Endodermal cell (in vitro differentiated cells): ENCODE results near the gene KCNK4. TPM values are rescaled to one million over a fixed set of nuclear protein-coding genes. Genes with fewer than 3 reads are reported as not detected.
A peak's percentile ranks its signal among the peaks of the same experiment; 100 is the strongest.
"Not testable (repeated sequence)": the region's sequence is repeated elsewhere in the genome, so short reads cannot be mapped to it uniquely, and the experiment has no call there.

ENCODE experiments used
- DNase-seq: peaks from one replicate; pipeline ENCODE4 v3.0.0-alpha.2; 2017
- H3K27ac ChIP-seq: 2 replicates; pipeline ENCODE4 v1.5.1; 2013; ENCODE audit warnings: mild to moderate bottlenecking, low read depth, low read length, moderate library complexity
- H3K27me3 ChIP-seq: 2 replicates; pipeline ENCODE4 v1.6.1; 2013; ENCODE audit warnings: mild to moderate bottlenecking, low read length, moderate library complexity; ENCODE audit not compliant: insufficient read depth, control insufficient read depth, poor library complexity, severe bottlenecking
- H3K36me3 ChIP-seq: 2 replicates; pipeline ENCODE4 v1.7.0; 2013; ENCODE audit warnings: mild to moderate bottlenecking, low read length, moderate library complexity; ENCODE audit not compliant: control insufficient read depth, insufficient read depth
- H3K4me1 ChIP-seq: one replicate; pipeline ENCODE4 v1.7.0; 2013; ENCODE audit warnings: low read length; ENCODE audit not compliant: control insufficient read depth, insufficient read depth
- H3K4me3 ChIP-seq: 2 replicates; pipeline ENCODE4 v1.5.1; 2013; ENCODE audit warnings: mild to moderate bottlenecking, low read length, moderate library complexity
- H3K9ac ChIP-seq: 2 replicates; pipeline ENCODE4 v1.6.1; 2013; ENCODE audit warnings: mild to moderate bottlenecking, low read length, moderate library complexity; ENCODE audit not compliant: poor library complexity, severe bottlenecking; ENCODE audit errors: extremely low read depth
- H3K9me3 ChIP-seq: 2 replicates; pipeline ENCODE4 v1.6.1; 2013; ENCODE audit warnings: mild to moderate bottlenecking, low read length, moderate library complexity; ENCODE audit not compliant: control insufficient read depth
- H3K27ac Mint-ChIP-seq: 2 replicates; pipeline ENCODE4 v1.8.0; 2020; ENCODE audit warnings: mixed read lengths
- H3K27me3 Mint-ChIP-seq: 2 replicates; pipeline ENCODE4 v1.8.0; 2021; ENCODE audit warnings: mild to moderate bottlenecking, mixed read lengths; ENCODE audit not compliant: insufficient read depth
- H3K36me3 Mint-ChIP-seq: 2 replicates; pipeline ENCODE4 v1.8.0; 2020; ENCODE audit warnings: low read depth, mixed read lengths
- H3K4me1 Mint-ChIP-seq: 2 replicates; pipeline ENCODE4 v1.8.0; 2020; ENCODE audit warnings: mixed read lengths
- H3K4me3 Mint-ChIP-seq: 2 replicates; pipeline ENCODE4 v1.8.0; 2020; ENCODE audit warnings: mild to moderate bottlenecking, moderate library complexity, mixed read lengths
- H3K9me3 Mint-ChIP-seq: 2 replicates; pipeline ENCODE4 v1.8.0; 2020; ENCODE audit warnings: mild to moderate bottlenecking, mixed read lengths
- CTCF ChIP-seq: fragments of 200-600 bp; sonication (generic); conservative IDR thresholded peaks from 2 replicates; pipeline ENCODE4 v1.5.0; 2021; ENCODE audit warnings: antibody characterized with exemption, mild to moderate bottlenecking
- WGBS, 2 experiments: methylation state at CpG; one replicate each; pipeline versions ENCODE4 v1.1.5 to v1.1.7; 2013; ENCODE audit warnings: missing lambda C conversion rate in 2 of 2, mixed read lengths in 1 of 2; ENCODE audit not compliant: insufficient coverage in 1 of 2, insufficient read length in 1 of 2; 5-methylcytosine and 5-hydroxymethylcytosine counted together
- total RNA-seq, 2 donors: library from RNA; stranded (reverse); fragmentation: NEBNext Ultra II Directional in 1 of 2; extraction: Animal tissue kit (Norgen Biotek cat#: 25700) in 1 of 2; gene quantifications; 2 replicates in 1 of 2; 3 replicates in 1 of 2; pipeline ENCODE4 v1.2.1, GENCODE V29; 2021

KCNK4 gene
- total RNA-seq, 2 donors from 2014 or later, result not detected

- no peaks in the 10 kb centered on the region for H3K27me3 ChIP-seq
- no peak for DNase-seq
- no peaks in the 10 kb centered on the region for H3K9me3 ChIP-seq
- Mint-ChIP-seq H3K9me3 (no peaks in the 10 kb centered on the region), H3K27me3 (no peaks in the 10 kb centered on the region), H3K4me1 (peaks cover 6% of the 10 kb centered on the region), H3K27ac (no peak overlapping the region), H3K36me3 (peaks cover 36% of the 10 kb centered on the region), H3K4me3 (no peak overlapping the region)
- H3K4me1 ChIP-seq, result no peaks in the 10 kb centered on the region
- no peak for TF ChIP-seq CTCF
- 92% methylated on average over 10 to 18 of the region's 18 CpGs for WGBS, 2 experiments
- H3K27ac ChIP-seq, result no peak overlapping the region
- peaks cover 28% of the 10 kb centered on the region for H3K36me3 ChIP-seq
- no peak overlapping the region for H3K9ac ChIP-seq
- H3K4me3 ChIP-seq, result no peak overlapping the region
Observed at GRCh38 chr11:64313491-64314145, 22.5 kb downstream of the KCNK4 start.

- Mint-ChIP-seq H3K4me1 (peaks cover 11% of the 10 kb centered on the region), H3K27ac (peak overlapping the region; percentile 59), H3K4me3 (no peak overlapping the region), H3K27me3 (no peaks in the 10 kb centered on the region), H3K36me3 (peaks cover 34% of the 10 kb centered on the region), H3K9me3 (no peaks in the 10 kb centered on the region)
- Histone ChIP-seq H3K36me3 (peaks cover 28% of the 10 kb centered on the region), H3K27me3 (no peaks in the 10 kb centered on the region), H3K9me3 (no peaks in the 10 kb centered on the region), H3K4me1 (peaks cover under 1% of the 10 kb centered on the region), H3K27ac (no peak overlapping the region), H3K4me3 (no peak overlapping the region), H3K9ac (no peak overlapping the region)
- peak; percentile 62 for TF ChIP-seq CTCF
- 94% methylated on average over 12 to 19 of the region's 19 CpGs for WGBS, 2 experiments
- DNase-seq, result no peak
Observed at GRCh38 chr11:64314146-64314804, 23.2 kb downstream of the KCNK4 start.

GRCh38 chr11:64314805-64315561 is 23.9 kb downstream of the KCNK4 start:
- H3K4me3 ChIP-seq, result no peak overlapping the region
- 85 to 92% methylated on average over 11 to 24 of the region's 24 CpGs for WGBS, 2 experiments
- Mint-ChIP-seq H3K4me1 (peaks cover 12% of the 10 kb centered on the region), H3K36me3 (peaks cover 35% of the 10 kb centered on the region), H3K27me3 (no peaks in the 10 kb centered on the region), H3K4me3 (peak overlapping the region; percentile 28), H3K9me3 (no peaks in the 10 kb centered on the region), H3K27ac (no peak overlapping the region)
- peak; percentile 71 for DNase-seq
- H3K27me3 ChIP-seq, result no peaks in the 10 kb centered on the region
- no peak overlapping the region for H3K27ac ChIP-seq
- no peak overlapping the region for H3K9ac ChIP-seq
- peaks cover 34% of the 10 kb centered on the region for H3K36me3 ChIP-seq
- TF ChIP-seq CTCF, result peak; percentile 44
- no peaks in the 10 kb centered on the region for H3K9me3 ChIP-seq
- peaks cover 5% of the 10 kb centered on the region for H3K4me1 ChIP-seq

GRCh38 chr11:64315667-64316526 is 24.8 kb downstream of the KCNK4 start:
- H3K4me3 Mint-ChIP-seq, result peak overlapping the region; percentile 94
- peaks cover 40% of the 10 kb centered on the region for H3K36me3 Mint-ChIP-seq
- WGBS, 2 experiments, result 87 to 100% methylated on average over 5 to 25 of the region's 25 CpGs
- H3K27me3 Mint-ChIP-seq, H3K9me3 Mint-ChIP-seq, H3K9me3 ChIP-seq, DNase-seq, H3K4me1 ChIP-seq, H3K9ac ChIP-seq, H3K27me3 ChIP-seq, H3K27ac ChIP-seq: not testable (repeated sequence)
- peak overlapping the region; percentile 84 for H3K4me3 ChIP-seq
- peaks cover 40% of the 10 kb centered on the region for H3K36me3 ChIP-seq
- peaks cover 12% of the 10 kb centered on the region for H3K4me1 Mint-ChIP-seq
- H3K27ac Mint-ChIP-seq, result peak overlapping the region; percentile 99
